GM23338 (cell line): Measurements from ENCODE around the gene GRM5. TPM values are rescaled to one million over a fixed set of nuclear protein-coding genes. Genes with fewer than 3 reads are reported as not detected.

ENCODE experiments used
- ATAC-seq: fragments of 200-7000 bp; cut with Tn5 transposase; 3 replicates; pipeline ENCODE4 v1.9.1; 2020
- DNase-seq: peaks from one replicate; pipeline ENCODE4 v3.0.0-alpha.2; 2015; ENCODE audit warnings: low spot score
- H2AFZ ChIP-seq: fragments of 200-600 bp; sonication (generic); 2 replicates; pipeline ENCODE4 v1.8.0; 2016; ENCODE audit warnings: antibody characterized with exemption, mild to moderate bottlenecking, moderate library complexity
- H3F3A ChIP-seq: fragments of 200-600 bp; sonication (generic); replicated peaks from 2 replicates; pipeline ENCODE4 v1.8.0; 2017; ENCODE audit warnings: antibody characterized with exemption, mixed run types, low read depth
- H3K27ac ChIP-seq: fragments of 200-600 bp; sonication (generic); 2 replicates; pipeline ENCODE4 v1.6.1; 2016; ENCODE audit warnings: low read depth
- H3K27me3 ChIP-seq: fragments of 200-600 bp; sonication (generic); 2 replicates; pipeline ENCODE4 v1.8.0; 2016; ENCODE audit warnings: mild to moderate bottlenecking, mixed run types, moderate library complexity; ENCODE audit not compliant: insufficient read depth
- H3K36me3 ChIP-seq: fragments of 200-600 bp; sonication (generic); 2 replicates; pipeline ENCODE4 v1.8.0; 2016; ENCODE audit warnings: mild to moderate bottlenecking; ENCODE audit not compliant: insufficient read depth
- H3K4me1 ChIP-seq: fragments of 200-600 bp; sonication (generic); 2 replicates; pipeline ENCODE4 v1.8.0; 2016; ENCODE audit warnings: mild to moderate bottlenecking, moderate library complexity; ENCODE audit not compliant: insufficient read depth
- H3K4me2 ChIP-seq: fragments of 200-600 bp; sonication (generic); 2 replicates; pipeline ENCODE4 v1.7.1; 2017; ENCODE audit warnings: mixed run types
- H3K4me3 ChIP-seq: fragments of 200-600 bp; sonication (generic); 2 replicates; pipeline ENCODE4 v1.6.1; 2016; ENCODE audit warnings: mixed run types
- H3K79me2 ChIP-seq: fragments of 200-600 bp; sonication (generic); replicated peaks from 2 replicates; pipeline ENCODE4 v1.8.0; 2017; ENCODE audit warnings: mild to moderate bottlenecking; ENCODE audit not compliant: insufficient read depth
- H3K9me2 ChIP-seq: fragments of 200-600 bp; sonication (generic); 2 replicates; pipeline ENCODE4 v1.8.0; 2017; ENCODE audit not compliant: insufficient read depth
- H4K20me1 ChIP-seq: fragments of 200-600 bp; sonication (generic); replicated peaks from 2 replicates; pipeline ENCODE4 v1.8.0; 2017; ENCODE audit warnings: mild to moderate bottlenecking; ENCODE audit not compliant: insufficient read depth
- H3K27ac Mint-ChIP-seq: 2 replicates; pipeline ENCODE4 v1.8.0; 2020; ENCODE audit warnings: inconsistent platforms, mild to moderate bottlenecking, moderate library complexity, mixed read lengths
- H3K27me3 Mint-ChIP-seq: 3 replicates; pipeline ENCODE4 v1.8.0; 2022; ENCODE audit warnings: low read depth, mild to moderate bottlenecking, moderate library complexity, mixed read lengths, inconsistent platforms; ENCODE audit not compliant: insufficient read depth, poor library complexity
- H3K36me3 Mint-ChIP-seq: 3 replicates; pipeline ENCODE4 v1.8.0; 2021; ENCODE audit warnings: low read depth, mild to moderate bottlenecking, inconsistent platforms, moderate library complexity, mixed read lengths
- H3K4me1 Mint-ChIP-seq: 3 replicates; pipeline ENCODE4 v1.8.0; 2020; ENCODE audit warnings: mild to moderate bottlenecking, inconsistent platforms, mixed read lengths
- H3K4me3 Mint-ChIP-seq: 3 replicates; pipeline ENCODE4 v1.8.0; 2021; ENCODE audit warnings: moderate library complexity, mild to moderate bottlenecking, inconsistent platforms, mixed read lengths
- H3K9me3 Mint-ChIP-seq: 3 replicates; pipeline ENCODE4 v1.8.0; 2020; ENCODE audit warnings: moderate library complexity, mild to moderate bottlenecking, inconsistent platforms, mixed read lengths
- CREB1 ChIP-seq: fragments of 250-450 bp; sonication (Bioruptor Pico); IDR thresholded peaks from 2 replicates; pipeline ENCODE4 v1.5.0; 2020; ENCODE audit warnings: low read depth, mild to moderate bottlenecking, moderate library complexity
- CTCF ChIP-seq, 2 experiments: fragments of 200-600 bp in 1 of 2; sonication (generic) in 1 of 2; conservative IDR thresholded peaks; 2 replicates each; pipeline versions ENCODE4 v1.5.1 to v1.6.1; 2016 to 2017; ENCODE audit warnings: antibody characterized with exemption in 2 of 2, low read depth in 2 of 2, mild to moderate bottlenecking in 2 of 2, moderate library complexity in 1 of 2
- ETS1 ChIP-seq: IDR thresholded peaks from 2 replicates; pipeline ENCODE4 v1.6.1; 2016; ENCODE audit warnings: antibody characterized with exemption
- EZH2 ChIP-seq: fragments of 200-600 bp; sonication (generic); IDR thresholded peaks from one replicate; pipeline ENCODE4 v1.8.0; 2017; ENCODE audit warnings: antibody characterized with exemption, mild to moderate bottlenecking, low read depth; ENCODE audit not compliant: unreplicated experiment
- JUNB ChIP-seq: IDR thresholded peaks from one replicate; pipeline ENCODE4 v1.6.1; 2016; ENCODE audit warnings: antibody characterized with exemption; ENCODE audit not compliant: unreplicated experiment
- POLR2AphosphoS5 ChIP-seq: IDR thresholded peaks from 2 replicates; pipeline ENCODE4 v1.6.1; 2016; ENCODE audit warnings: antibody characterized with exemption, low read depth
- REST ChIP-seq: IDR thresholded peaks from one replicate; pipeline ENCODE4 v1.6.1; 2018; ENCODE audit warnings: antibody characterized with exemption; ENCODE audit not compliant: unreplicated experiment
- STAT1 ChIP-seq: IDR thresholded peaks from one replicate; pipeline ENCODE4 v1.6.1; 2016; ENCODE audit warnings: antibody characterized with exemption; ENCODE audit not compliant: unreplicated experiment
- ZNF114 ChIP-seq: fragments of 250-450 bp; sonication (Bioruptor Pico); IDR thresholded peaks from 2 replicates; pipeline ENCODE4 v1.5.0; 2020; ENCODE audit warnings: mild to moderate bottlenecking, moderate library complexity
- ZNF331 ChIP-seq: fragments of 250-450 bp; sonication (Bioruptor Pico); IDR thresholded peaks from 2 replicates; pipeline ENCODE4 v1.5.0; 2020; ENCODE audit warnings: low read depth, mild to moderate bottlenecking, moderate library complexity
- polyA plus RNA-seq: library from polyadenylated mRNA; unstranded; fragments of >200 nt; fragmentation: Nextera tagmentation; extraction: Ambion mirVana; gene quantifications from 2 replicates; pipeline ENCODE4 v1.2.1, GENCODE V29; 2016
- total RNA-seq: library from RNA; depleted of rRNA; stranded (reverse); fragments of >200 nt; shearing (Covaris generic); gene quantifications from 2 replicates; pipeline ENCODE4 v1.2.3, GENCODE V29; 2014

GRM5 gene
- total and polyA plus RNA-seq, 2 experiments from 2014 or later = 0.23 to 0.45 TPM

GRCh38 chr11:88799771-88800500, 265.8 kb downstream of the GRM5 start:
- no peaks in the 10 kb centered on the region for H3K9me3 Mint-ChIP-seq
- Histone ChIP-seq H3K9me2 (no peaks in the 10 kb centered on the region), H3F3A (no peaks in the 10 kb centered on the region), H3K36me3 (no peaks in the 10 kb centered on the region), H3K27ac (no peak overlapping the region), H2AFZ (no peak overlapping the region), H3K27me3 (no peaks in the 10 kb centered on the region), H3K4me1 (peaks cover 5% of the 10 kb centered on the region; the same call in 1 of the 2 replicates), H4K20me1 (no peaks in the 10 kb centered on the region), H3K4me3 (no peak overlapping the region), H3K79me2 (no peaks in the 10 kb centered on the region), H3K4me2 (no peak overlapping the region)
- H3K36me3 Mint-ChIP-seq = no peaks in the 10 kb centered on the region
- TF ChIP-seq STAT1 (no peak), EZH2 (no peak), REST (no peak), ZNF331 (CRISPR knock-in tag) (no peak), POLR2AphosphoS5 (no peak), ZNF114 (CRISPR knock-in tag) (no peak), CREB1 (no peak), ETS1 (no peak), CTCF (conservative IDR thresholded peaks at IDR 0.05; ENCODE audit: low read depth in 2 of 2) (no peak), JUNB (no peak)
- peak overlapping the region; percentile 55; the same call in 1 of the 2 replicates for H3K27ac Mint-ChIP-seq
- H3K27me3 Mint-ChIP-seq = no peaks in the 10 kb centered on the region
- H3K4me3 Mint-ChIP-seq = no peak overlapping the region
- peaks cover 17% of the 10 kb centered on the region for H3K4me1 Mint-ChIP-seq
- DNase-seq = no peak
- ATAC-seq = no peak
